Neural cell (in vitro differentiated cells): ENCODE results near the gene CHODL.

Experiments
- EP300 ChIP-seq: fragments of 450-650 bp; conservative IDR thresholded peaks from 2 replicates; pipeline ENCODE4 v1.6.1; 2014; ENCODE audit warnings: antibody characterized with exemption, mild to moderate bottlenecking, moderate library complexity; ENCODE audit not compliant: poor library complexity, severe bottlenecking
- EZH2 ChIP-seq: fragments of 200-600, 300-800 bp; shearing (Covaris generic), sonication (generic); IDR thresholded peaks from 2 replicates; pipeline ENCODE4 v1.6.1; 2014; ENCODE audit warnings: antibody characterized with exemption, low read length, borderline replicate concordance, mild to moderate bottlenecking; ENCODE audit not compliant: insufficient read depth, poor library complexity, severe bottlenecking
- MXI1 ChIP-seq: fragments of 450-650 bp; conservative IDR thresholded peaks from 2 replicates; pipeline ENCODE4 v1.6.1; 2014; ENCODE audit warnings: antibody characterized with exemption, mild to moderate bottlenecking; ENCODE audit not compliant: poor library complexity, severe bottlenecking
- POLR2AphosphoS5 ChIP-seq: IDR thresholded peaks from 2 replicates; pipeline ENCODE4 v1.6.1; 2012
- RAD21 ChIP-seq: fragments of 450-650 bp; conservative IDR thresholded peaks from 2 replicates; pipeline ENCODE4 v1.6.1; 2014; ENCODE audit warnings: antibody characterized with exemption, mild to moderate bottlenecking, moderate library complexity
- SMC3 ChIP-seq: fragments of 450-650 bp; conservative IDR thresholded peaks from 2 replicates; pipeline ENCODE4 v1.6.1; 2014; ENCODE audit warnings: antibody characterized with exemption, mild to moderate bottlenecking, moderate library complexity; ENCODE audit not compliant: poor library complexity
- TAF1 ChIP-seq: IDR thresholded peaks from 2 replicates; pipeline ENCODE4 v1.6.1; 2012; ENCODE audit warnings: low read depth
- TF ChIP-seq, protein P1 (sequence below): fragments of 450-650 bp; IDR thresholded peaks from 2 replicates; pipeline ENCODE4 v1.5.1; 2014; ENCODE audit warnings: antibody characterized with exemption, mild to moderate bottlenecking, moderate library complexity; ENCODE audit not compliant: poor library complexity, severe bottlenecking
- TF ChIP-seq, protein P2 (sequence below): IDR thresholded peaks from 2 replicates; pipeline ENCODE4 v1.6.1; 2012; ENCODE audit warnings: borderline replicate concordance

DNA sequence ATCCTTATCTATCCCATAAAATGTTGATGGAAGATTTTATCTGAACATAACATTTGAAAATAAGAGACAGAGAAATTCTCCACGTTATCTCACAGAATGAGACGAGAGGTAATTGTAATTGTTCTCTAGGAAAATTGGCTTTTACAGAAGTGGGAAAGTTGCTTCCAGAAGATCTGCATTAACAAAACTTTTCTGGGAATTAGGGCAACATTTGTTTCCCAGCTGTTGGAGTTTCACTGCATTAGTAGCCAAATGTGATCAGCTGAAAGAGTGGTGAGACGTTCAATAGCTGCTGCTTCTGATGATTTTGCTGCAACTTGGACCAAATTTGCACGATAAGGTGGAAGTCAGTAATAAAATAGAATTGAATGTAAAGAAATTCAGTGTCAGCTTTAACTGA lies 7.6 kb downstream of the CHODL start:
- TF ChIP-seq TAF1 (no peak), POLR2AphosphoS5 (no peak), EP300 (no peak), EZH2 (no peak), RAD21 (no peak), SMC3 (no peak), MXI1 (no peak)
- TF ChIP-seq, protein P1, sequence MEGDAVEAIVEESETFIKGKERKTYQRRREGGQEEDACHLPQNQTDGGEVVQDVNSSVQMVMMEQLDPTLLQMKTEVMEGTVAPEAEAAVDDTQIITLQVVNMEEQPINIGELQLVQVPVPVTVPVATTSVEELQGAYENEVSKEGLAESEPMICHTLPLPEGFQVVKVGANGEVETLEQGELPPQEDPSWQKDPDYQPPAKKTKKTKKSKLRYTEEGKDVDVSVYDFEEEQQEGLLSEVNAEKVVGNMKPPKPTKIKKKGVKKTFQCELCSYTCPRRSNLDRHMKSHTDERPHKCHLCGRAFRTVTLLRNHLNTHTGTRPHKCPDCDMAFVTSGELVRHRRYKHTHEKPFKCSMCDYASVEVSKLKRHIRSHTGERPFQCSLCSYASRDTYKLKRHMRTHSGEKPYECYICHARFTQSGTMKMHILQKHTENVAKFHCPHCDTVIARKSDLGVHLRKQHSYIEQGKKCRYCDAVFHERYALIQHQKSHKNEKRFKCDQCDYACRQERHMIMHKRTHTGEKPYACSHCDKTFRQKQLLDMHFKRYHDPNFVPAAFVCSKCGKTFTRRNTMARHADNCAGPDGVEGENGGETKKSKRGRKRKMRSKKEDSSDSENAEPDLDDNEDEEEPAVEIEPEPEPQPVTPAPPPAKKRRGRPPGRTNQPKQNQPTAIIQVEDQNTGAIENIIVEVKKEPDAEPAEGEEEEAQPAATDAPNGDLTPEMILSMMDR: no peak
- TF ChIP-seq, protein P2, sequence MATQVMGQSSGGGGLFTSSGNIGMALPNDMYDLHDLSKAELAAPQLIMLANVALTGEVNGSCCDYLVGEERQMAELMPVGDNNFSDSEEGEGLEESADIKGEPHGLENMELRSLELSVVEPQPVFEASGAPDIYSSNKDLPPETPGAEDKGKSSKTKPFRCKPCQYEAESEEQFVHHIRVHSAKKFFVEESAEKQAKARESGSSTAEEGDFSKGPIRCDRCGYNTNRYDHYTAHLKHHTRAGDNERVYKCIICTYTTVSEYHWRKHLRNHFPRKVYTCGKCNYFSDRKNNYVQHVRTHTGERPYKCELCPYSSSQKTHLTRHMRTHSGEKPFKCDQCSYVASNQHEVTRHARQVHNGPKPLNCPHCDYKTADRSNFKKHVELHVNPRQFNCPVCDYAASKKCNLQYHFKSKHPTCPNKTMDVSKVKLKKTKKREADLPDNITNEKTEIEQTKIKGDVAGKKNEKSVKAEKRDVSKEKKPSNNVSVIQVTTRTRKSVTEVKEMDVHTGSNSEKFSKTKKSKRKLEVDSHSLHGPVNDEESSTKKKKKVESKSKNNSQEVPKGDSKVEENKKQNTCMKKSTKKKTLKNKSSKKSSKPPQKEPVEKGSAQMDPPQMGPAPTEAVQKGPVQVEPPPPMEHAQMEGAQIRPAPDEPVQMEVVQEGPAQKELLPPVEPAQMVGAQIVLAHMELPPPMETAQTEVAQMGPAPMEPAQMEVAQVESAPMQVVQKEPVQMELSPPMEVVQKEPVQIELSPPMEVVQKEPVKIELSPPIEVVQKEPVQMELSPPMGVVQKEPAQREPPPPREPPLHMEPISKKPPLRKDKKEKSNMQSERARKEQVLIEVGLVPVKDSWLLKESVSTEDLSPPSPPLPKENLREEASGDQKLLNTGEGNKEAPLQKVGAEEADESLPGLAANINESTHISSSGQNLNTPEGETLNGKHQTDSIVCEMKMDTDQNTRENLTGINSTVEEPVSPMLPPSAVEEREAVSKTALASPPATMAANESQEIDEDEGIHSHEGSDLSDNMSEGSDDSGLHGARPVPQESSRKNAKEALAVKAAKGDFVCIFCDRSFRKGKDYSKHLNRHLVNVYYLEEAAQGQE: no peak
